Measurements from ENCODE around the gene RIPOR3. TPM values are rescaled to one million over a fixed set of nuclear protein-coding genes. Genes with fewer than 3 reads are reported as not detected.
"Not testable (repeated sequence)": the region's sequence is repeated elsewhere in the genome, so short reads cannot be mapped to it uniquely, and the experiment has no call there.

Gene RIPOR3
- total RNA-seq, 2 donors from 2014 or later: 2.1 TPM; not detected in 1

GRCh38 chr20:50645253-50646068 is 45.9 kb downstream of the RIPOR3 start:
- Mint-ChIP-seq H3K27ac (no peak overlapping the region), H3K4me1 (peaks cover 3% of the 10 kb centered on the region), H3K4me3 (no peak overlapping the region), H3K27me3 (peaks cover 16% of the 10 kb centered on the region), H3K36me3 (ENCODE audit: low read depth) (no peaks in the 10 kb centered on the region)
- ATAC-seq (no peak), DNase-seq (no peak)
- H3K9me3 ChIP-seq (ENCODE audit: control insufficient read depth, low read length, poor library complexity, severe bottlenecking): no peaks in the 10 kb centered on the region

GRCh38 chr20:50642288-50642803 is 49.0 kb downstream of the RIPOR3 start:
- Mint-ChIP-seq H3K4me3 (no peak overlapping the region), H3K27me3 (peaks cover 5% of the 10 kb centered on the region), H3K4me1 (peaks cover 5% of the 10 kb centered on the region), H3K27ac (no peak overlapping the region), H3K36me3 (ENCODE audit: low read depth) (no peaks in the 10 kb centered on the region)
- DNase-seq: no peak
- ATAC-seq: no peak
- no peaks in the 10 kb centered on the region for H3K9me3 ChIP-seq (ENCODE audit: control insufficient read depth, low read length, poor library complexity, severe bottlenecking)

GRCh38 chr20:50641625-50642287 is 49.6 kb downstream of the RIPOR3 start:
- H3K4me3 Mint-ChIP-seq; DNase-seq; H3K36me3 Mint-ChIP-seq (ENCODE audit: low read depth); H3K9me3 ChIP-seq (ENCODE audit: control insufficient read depth, low read length, poor library complexity, severe bottlenecking); H3K27me3 Mint-ChIP-seq; H3K4me1 Mint-ChIP-seq; ATAC-seq; H3K27ac Mint-ChIP-seq: not testable (repeated sequence)

GRCh38 chr20:50639971-50640711 is 51.2 kb downstream of the RIPOR3 start:
- not testable (repeated sequence) for H3K4me3 Mint-ChIP-seq; H3K36me3 Mint-ChIP-seq (ENCODE audit: low read depth); H3K27ac Mint-ChIP-seq; H3K4me1 Mint-ChIP-seq; H3K9me3 ChIP-seq (ENCODE audit: control insufficient read depth, low read length, poor library complexity, severe bottlenecking); DNase-seq; ATAC-seq
- H3K27me3 Mint-ChIP-seq: peaks cover 13% of the 10 kb centered on the region

GRCh38 chr20:50638015-50638847 is 53.1 kb downstream of the RIPOR3 start:
- Mint-ChIP-seq H3K27me3 (peaks cover 14% of the 10 kb centered on the region), H3K27ac (peak overlapping the region; percentile 16)
- not testable (repeated sequence) for H3K4me3 Mint-ChIP-seq; H3K9me3 ChIP-seq (ENCODE audit: control insufficient read depth, low read length, poor library complexity, severe bottlenecking); ATAC-seq; DNase-seq; H3K36me3 Mint-ChIP-seq (ENCODE audit: low read depth); H3K4me1 Mint-ChIP-seq

- H3K36me3 Mint-ChIP-seq (ENCODE audit: low read depth): no peaks in the 10 kb centered on the region
- no peak for DNase-seq
- peaks cover 7% of the 10 kb centered on the region for H3K4me1 Mint-ChIP-seq
- peaks cover 9% of the 10 kb centered on the region for H3K27me3 Mint-ChIP-seq
- no peak overlapping the region for H3K4me3 Mint-ChIP-seq
- H3K9me3 ChIP-seq (ENCODE audit: control insufficient read depth, low read length, poor library complexity, severe bottlenecking): no peaks in the 10 kb centered on the region
- ATAC-seq: no peak
- no peak overlapping the region for H3K27ac Mint-ChIP-seq
Observed at GRCh38 chr20:50636601-50637540, 54.5 kb downstream of the RIPOR3 start.

GRCh38 chr20:50635676-50636600 is 55.4 kb downstream of the RIPOR3 start:
- H3K4me3 Mint-ChIP-seq: no peak overlapping the region
- no peaks in the 10 kb centered on the region for H3K9me3 ChIP-seq (ENCODE audit: control insufficient read depth, low read length, poor library complexity, severe bottlenecking)
- DNase-seq (peak; percentile 22 to 50 (median 24)), ATAC-seq (peak; percentile 61)
- H3K27ac Mint-ChIP-seq: no peak overlapping the region
- H3K36me3 Mint-ChIP-seq (ENCODE audit: low read depth): no peaks in the 10 kb centered on the region
- peaks cover 9% of the 10 kb centered on the region for H3K27me3 Mint-ChIP-seq
- peaks cover 7% of the 10 kb centered on the region for H3K4me1 Mint-ChIP-seq

- H3K27ac Mint-ChIP-seq: peak overlapping the region; percentile 39
- no peak for DNase-seq
- H3K36me3 Mint-ChIP-seq (ENCODE audit: low read depth): no peaks in the 10 kb centered on the region
- ATAC-seq: no peak
- H3K4me3 Mint-ChIP-seq: no peak overlapping the region
- no peaks in the 10 kb centered on the region for H3K9me3 ChIP-seq (ENCODE audit: control insufficient read depth, low read length, poor library complexity, severe bottlenecking)
- H3K27me3 Mint-ChIP-seq: peaks cover 9% of the 10 kb centered on the region
- H3K4me1 Mint-ChIP-seq: peaks cover 7% of the 10 kb centered on the region
Observed at GRCh38 chr20:50635014-50635557, 56.3 kb downstream of the RIPOR3 start.

GRCh38 chr20:50634191-50634590 is 57.2 kb downstream of the RIPOR3 start:
- no peaks in the 10 kb centered on the region for H3K9me3 ChIP-seq (ENCODE audit: control insufficient read depth, low read length, poor library complexity, severe bottlenecking)
- DNase-seq (no peak), ATAC-seq (no peak)
- H3K4me3 Mint-ChIP-seq: no peak overlapping the region
- H3K4me1 Mint-ChIP-seq: peaks cover 7% of the 10 kb centered on the region
- H3K36me3 Mint-ChIP-seq (ENCODE audit: low read depth): no peaks in the 10 kb centered on the region
- no peak overlapping the region for H3K27ac Mint-ChIP-seq
- peaks cover 9% of the 10 kb centered on the region for H3K27me3 Mint-ChIP-seq

GRCh38 chr20:50633361-50633760 is 58.0 kb downstream of the RIPOR3 start:
- H3K27ac Mint-ChIP-seq: no peak overlapping the region
- ATAC-seq: no peak
- H3K36me3 Mint-ChIP-seq (ENCODE audit: low read depth): no peaks in the 10 kb centered on the region
- no peak overlapping the region for H3K4me3 Mint-ChIP-seq
- H3K9me3 ChIP-seq (ENCODE audit: control insufficient read depth, low read length, poor library complexity, severe bottlenecking): no peaks in the 10 kb centered on the region
- peaks cover 5% of the 10 kb centered on the region for H3K4me1 Mint-ChIP-seq
- DNase-seq: no peak
- H3K27me3 Mint-ChIP-seq: peaks cover 9% of the 10 kb centered on the region

GRCh38 chr20:50632701-50633100 is 58.6 kb downstream of the RIPOR3 start:
- H3K36me3 Mint-ChIP-seq (ENCODE audit: low read depth): no peaks in the 10 kb centered on the region
- H3K9me3 ChIP-seq (ENCODE audit: control insufficient read depth, low read length, poor library complexity, severe bottlenecking): no peaks in the 10 kb centered on the region
- peaks cover 9% of the 10 kb centered on the region for H3K27me3 Mint-ChIP-seq
- no peak overlapping the region for H3K4me3 Mint-ChIP-seq
- ATAC-seq (no peak), DNase-seq (no peak)
- no peak overlapping the region for H3K27ac Mint-ChIP-seq
- H3K4me1 Mint-ChIP-seq: peaks cover 5% of the 10 kb centered on the region

Measured in T-helper 17 cell (primary cell).